SK-N-SH treated with all-trans-retinoic acid at 6 μM for 48 hours (cell line): Measurements from ENCODE around the gene SLC4A4.

Experiments used
- PPARA ChIP-seq: fragments of 250-450 bp; sonication (Bioruptor Pico); IDR thresholded peaks from 2 replicates; pipeline ENCODE4 v1.5.0; 2020; ENCODE audit warnings: mild to moderate bottlenecking, borderline replicate concordance
- ZFP3 ChIP-seq: fragments of 250-450 bp; sonication (Bioruptor Pico); IDR thresholded peaks from 2 replicates; pipeline ENCODE4 v1.5.0; 2020; ENCODE audit warnings: mild to moderate bottlenecking, moderate library complexity
- TF ChIP-seq, protein P1 (sequence below): fragments of 250-450 bp; sonication (Bioruptor Pico); IDR thresholded peaks from 2 replicates; pipeline ENCODE4 v1.8.0; 2020; ENCODE audit warnings: mild to moderate bottlenecking, moderate library complexity, borderline replicate concordance

DNA sequence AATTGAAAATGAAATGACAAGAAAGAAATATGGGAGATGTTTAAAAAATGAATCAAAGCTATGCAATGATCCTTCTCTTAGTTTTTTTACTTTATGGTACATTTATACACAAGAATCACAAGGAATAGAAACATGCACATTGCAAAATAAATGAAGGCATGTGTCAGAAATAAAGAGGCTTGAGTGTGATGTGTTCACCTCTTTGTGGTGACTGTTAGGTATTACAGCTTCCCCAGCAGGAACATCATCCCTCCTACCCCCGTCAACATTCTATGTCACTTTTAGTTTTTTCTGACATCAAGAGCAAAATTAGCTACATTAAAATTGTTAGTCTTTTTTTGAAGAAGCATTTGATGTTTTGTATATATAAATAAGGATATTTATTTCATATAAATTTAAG is 214.8 kb downstream of the SLC4A4 start:
- TF ChIP-seq PPARA (CRISPR knock-in tag) (no peak), ZFP3 (CRISPR knock-in tag) (no peak)
- TF ChIP-seq, protein P1, sequence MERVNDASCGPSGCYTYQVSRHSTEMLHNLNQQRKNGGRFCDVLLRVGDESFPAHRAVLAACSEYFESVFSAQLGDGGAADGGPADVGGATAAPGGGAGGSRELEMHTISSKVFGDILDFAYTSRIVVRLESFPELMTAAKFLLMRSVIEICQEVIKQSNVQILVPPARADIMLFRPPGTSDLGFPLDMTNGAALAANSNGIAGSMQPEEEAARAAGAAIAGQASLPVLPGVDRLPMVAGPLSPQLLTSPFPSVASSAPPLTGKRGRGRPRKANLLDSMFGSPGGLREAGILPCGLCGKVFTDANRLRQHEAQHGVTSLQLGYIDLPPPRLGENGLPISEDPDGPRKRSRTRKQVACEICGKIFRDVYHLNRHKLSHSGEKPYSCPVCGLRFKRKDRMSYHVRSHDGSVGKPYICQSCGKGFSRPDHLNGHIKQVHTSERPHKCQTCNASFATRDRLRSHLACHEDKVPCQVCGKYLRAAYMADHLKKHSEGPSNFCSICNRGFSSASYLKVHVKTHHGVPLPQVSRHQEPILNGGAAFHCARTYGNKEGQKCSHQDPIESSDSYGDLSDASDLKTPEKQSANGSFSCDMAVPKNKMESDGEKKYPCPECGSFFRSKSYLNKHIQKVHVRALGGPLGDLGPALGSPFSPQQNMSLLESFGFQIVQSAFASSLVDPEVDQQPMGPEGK (CRISPR knock-in tag): no peak
